LNCaP clone FGC (cell line): Measurements from ENCODE around the gene EWSR1.
A peak's percentile ranks its signal among the peaks of the same experiment; 100 is the strongest.

Experiments used
- DNase-seq: peaks from one replicate; pipeline ENCODE4 v3.0.0-alpha.2; 2011; ENCODE audit warnings: low read depth
- H3K4me3 ChIP-seq: 2 replicates; pipeline ENCODE4 v1.5.1; 2011; ENCODE audit warnings: mild to moderate bottlenecking, low read depth, low read length, control low read depth
- CTCF ChIP-seq: IDR thresholded peaks from 2 replicates; pipeline ENCODE4 v1.5.1; 2012; ENCODE audit warnings: mild to moderate bottlenecking; ENCODE audit not compliant: control insufficient read depth, insufficient read depth; ENCODE audit errors: extremely low read depth

The EWSR1 gene

GRCh38 chr22:29266564-29267461 lies 1.3 kb upstream of the EWSR1 start:
- TF ChIP-seq CTCF, result no peak
- DNase-seq, result no peak
- H3K4me3 ChIP-seq, result peak overlapping the region; percentile 68

GRCh38 chr22:29267462-29267857 lies 608 bp upstream of the EWSR1 start:
- no peak for DNase-seq
- no peak for TF ChIP-seq CTCF
- H3K4me3 ChIP-seq, result peak overlapping the region; percentile 68

GRCh38 chr22:29268511-29269229 lies 602 bp downstream of the EWSR1 start:
- TF ChIP-seq CTCF, result no peak
- DNase-seq, result no peak
- H3K4me3 ChIP-seq, result peak overlapping the region; percentile 68

GRCh38 chr22:29269230-29269604 lies 1.1 kb downstream of the EWSR1 start:
- no peak for TF ChIP-seq CTCF
- H3K4me3 ChIP-seq, result peak overlapping the region; percentile 68
- no peak for DNase-seq

GRCh38 chr22:29269731-29270474 lies 1.8 kb downstream of the EWSR1 start:
- DNase-seq, result no peak
- no peak for TF ChIP-seq CTCF
- H3K4me3 ChIP-seq, result peak overlapping the region; percentile 68

GRCh38 chr22:29270475-29271271 lies 2.6 kb downstream of the EWSR1 start:
- TF ChIP-seq CTCF, result no peak
- peak overlapping the region; percentile 68 for H3K4me3 ChIP-seq
- DNase-seq, result no peak
